Umbilical cord (tissue), 2 donors: ENCODE results near the gene LRRC3. TPM values are rescaled to one million over a fixed set of nuclear protein-coding genes. Genes with fewer than 3 reads are reported as not detected.

Source experiments
- DNase-seq: peaks from one replicate; pipeline ENCODE4 v3.0.0-alpha.2; 2015; ENCODE audit warnings: low spot score
- total RNA-seq: library from RNA; depleted of rRNA; stranded (reverse); fragments of >200 nt; gene quantifications from one replicate; pipeline ENCODE4 v1.2.3, GENCODE V29; 2014; ENCODE audit warnings: low replicate concordance; ENCODE audit not compliant: insufficient read depth

The LRRC3 gene
- total RNA-seq, 1 donor from 2014 or later, result 4.3 TPM

GRCh38 chr21:44423941-44424607 is 31.2 kb upstream of the LRRC3 start:
- DNase-seq, result no peak

GRCh38 chr21:44424608-44425306 is 30.6 kb upstream of the LRRC3 start:
- no peak for DNase-seq

- no peak for DNase-seq
These were observed 29.9 kb upstream of the LRRC3 start for GRCh38 chr21:44425307-44425894.

GRCh38 chr21:44425895-44426662 is 29.2 kb upstream of the LRRC3 start:
- no peak for DNase-seq

- DNase-seq, result no peak
These were observed 28.6 kb upstream of the LRRC3 start for GRCh38 chr21:44426663-44427191.

- DNase-seq, result no peak
These were observed 27.8 kb upstream of the LRRC3 start for GRCh38 chr21:44427241-44428120.

GRCh38 chr21:44428281-44428960 is 26.9 kb upstream of the LRRC3 start:
- DNase-seq, result no peak

GRCh38 chr21:44429894-44430293 is 25.4 kb upstream of the LRRC3 start:
- no peak for DNase-seq

- DNase-seq, result no peak
These were observed 24.0 kb upstream of the LRRC3 start for GRCh38 chr21:44431300-44431699.

GRCh38 chr21:44432841-44433790 is 22.2 kb upstream of the LRRC3 start:
- DNase-seq, result no peak

- no peak for DNase-seq
These were observed 21.3 kb upstream of the LRRC3 start for GRCh38 chr21:44433791-44434567.

- no peak for DNase-seq
These were observed 20.8 kb upstream of the LRRC3 start for GRCh38 chr21:44434568-44434925.

- DNase-seq, result no peak
These were observed 20.2 kb upstream of the LRRC3 start for GRCh38 chr21:44434936-44435635.

GRCh38 chr21:44436111-44436611 is 19.1 kb upstream of the LRRC3 start:
- DNase-seq, result no peak

- DNase-seq, result no peak
These were observed 18.4 kb upstream of the LRRC3 start for GRCh38 chr21:44436958-44437357.

- DNase-seq, result no peak
These were observed 18.0 kb upstream of the LRRC3 start for GRCh38 chr21:44437371-44437695.

GRCh38 chr21:44437696-44438431 is 17.4 kb upstream of the LRRC3 start:
- DNase-seq, result no peak
